Globus pallidus (tissue), 1 donor: ENCODE results near the gene CELSR1.
"Not testable (repeated sequence)": the region's sequence is repeated elsewhere in the genome, so short reads cannot be mapped to it uniquely, and the experiment has no call there.

ENCODE experiments used
- DNase-seq: peaks from one replicate; pipeline ENCODE4 v3.0.0-alpha.2; 2015; ENCODE audit warnings: low spot score

Gene CELSR1

GRCh38 chr22:46419754-46420571 is 117.5 kb downstream of the CELSR1 start:
- DNase-seq = no peak

GRCh38 chr22:46418827-46419226 is 118.6 kb downstream of the CELSR1 start:
- no peak for DNase-seq

GRCh38 chr22:46417769-46418168 is 119.7 kb downstream of the CELSR1 start:
- no peak for DNase-seq

GRCh38 chr22:46416891-46417580 is 120.4 kb downstream of the CELSR1 start:
- DNase-seq = no peak

GRCh38 chr22:46416520-46416871 is 120.9 kb downstream of the CELSR1 start:
- DNase-seq = no peak

- DNase-seq = no peak
These were observed 121.5 kb downstream of the CELSR1 start for GRCh38 chr22:46415776-46416519.

GRCh38 chr22:46414704-46415103 is 122.7 kb downstream of the CELSR1 start:
- no peak for DNase-seq

GRCh38 chr22:46413725-46414379 is 123.6 kb downstream of the CELSR1 start:
- DNase-seq = no peak

- no peak for DNase-seq
These were observed 126.1 kb downstream of the CELSR1 start for GRCh38 chr22:46411347-46411746.

GRCh38 chr22:46410291-46410808 is 127.1 kb downstream of the CELSR1 start:
- no peak for DNase-seq

- no peak for DNase-seq
These were observed 127.7 kb downstream of the CELSR1 start for GRCh38 chr22:46409631-46410210.

GRCh38 chr22:46408568-46409506 is 128.6 kb downstream of the CELSR1 start:
- no peak for DNase-seq

- no peak for DNase-seq
These were observed 129.7 kb downstream of the CELSR1 start for GRCh38 chr22:46407748-46408147.

- DNase-seq = no peak
These were observed 130.6 kb downstream of the CELSR1 start for GRCh38 chr22:46406791-46407190.

- DNase-seq = no peak
These were observed 131.1 kb downstream of the CELSR1 start for GRCh38 chr22:46406349-46406748.

- no peak for DNase-seq
These were observed 131.5 kb downstream of the CELSR1 start for GRCh38 chr22:46405901-46406300.

GRCh38 chr22:46403880-46404279 is 133.5 kb downstream of the CELSR1 start:
- DNase-seq = not testable (repeated sequence)

GRCh38 chr22:46402505-46402904 is 134.9 kb downstream of the CELSR1 start:
- no peak for DNase-seq

GRCh38 chr22:46401370-46401769 is 136.1 kb downstream of the CELSR1 start:
- DNase-seq = no peak

GRCh38 chr22:46399251-46400024 is 138.0 kb downstream of the CELSR1 start:
- no peak for DNase-seq
